DND-41 (cell line): Measurements from ENCODE around the gene XRN2.

ENCODE experiments used
- ATAC-seq: fragments of 200-7000 bp; cut with Tn5 transposase; 3 replicates; pipeline ENCODE4 v1.9.1; 2021; ENCODE audit warnings: low read depth; ENCODE audit not compliant: insufficient read depth
- DNase-seq: peaks from one replicate; pipeline ENCODE4 v3.0.0-alpha.2; 2020
- H2AFZ ChIP-seq: 2 replicates; pipeline ENCODE4 v1.6.0; 2012; ENCODE audit warnings: low read depth, low read length
- H3K27ac ChIP-seq: 2 replicates; pipeline ENCODE4 v1.5.1; 2012; ENCODE audit warnings: low read length, inconsistent platforms
- H3K27me3 ChIP-seq: fragments of 200-600 bp; sonication (generic); 2 replicates; pipeline ENCODE4 v1.6.0; 2012; ENCODE audit warnings: low read length, mild to moderate bottlenecking, inconsistent platforms; ENCODE audit not compliant: insufficient read depth, poor library complexity
- H3K36me3 ChIP-seq: 2 replicates; pipeline ENCODE4 v1.5.1; 2012; ENCODE audit warnings: low read length, inconsistent platforms; ENCODE audit not compliant: insufficient read depth
- H3K4me1 ChIP-seq: 2 replicates; pipeline ENCODE4 v1.5.1; 2012; ENCODE audit warnings: mild to moderate bottlenecking, low read length; ENCODE audit not compliant: insufficient read depth
- H3K4me2 ChIP-seq: 2 replicates; pipeline ENCODE4 v1.6.0; 2012; ENCODE audit warnings: mild to moderate bottlenecking, moderate library complexity, low read length, inconsistent platforms; ENCODE audit not compliant: insufficient read depth
- H3K4me3 ChIP-seq, 2 experiments: fragments of 200-600 bp in 1 of 2; shearing (Covaris generic) in 1 of 2; 2 replicates each; pipeline ENCODE4 v1.5.1; 2012 to 2016; ENCODE audit warnings: inconsistent platforms in 2 of 2, low read length in 2 of 2, mild to moderate bottlenecking in 2 of 2, low read depth in 1 of 2, moderate library complexity in 1 of 2
- H3K79me2 ChIP-seq: 2 replicates; pipeline ENCODE4 v1.6.0; 2012; ENCODE audit warnings: low read length, inconsistent platforms; ENCODE audit not compliant: insufficient read depth
- H3K9ac ChIP-seq: 2 replicates; pipeline ENCODE4 v1.6.0; 2012; ENCODE audit warnings: low read depth, mild to moderate bottlenecking, inconsistent platforms, low read length, moderate library complexity
- H3K9me3 ChIP-seq: 2 replicates; pipeline ENCODE4 v1.5.1; 2012; ENCODE audit warnings: low read length, moderate library complexity, mild to moderate bottlenecking, inconsistent platforms; ENCODE audit not compliant: insufficient read depth, severe bottlenecking
- H4K20me1 ChIP-seq: 2 replicates; pipeline ENCODE4 v1.6.0; 2012; ENCODE audit warnings: low read length; ENCODE audit not compliant: insufficient read depth
- CTCF ChIP-seq: IDR thresholded peaks from 2 replicates; pipeline ENCODE4 v1.5.1; 2012; ENCODE audit warnings: borderline replicate concordance, low read length, moderate library complexity, mild to moderate bottlenecking; ENCODE audit not compliant: poor library complexity, severe bottlenecking; ENCODE audit errors: extremely low read depth
- EZH2 ChIP-seq: IDR thresholded peaks from 3 replicates; pipeline ENCODE4 v1.6.1; 2012; ENCODE audit warnings: borderline replicate concordance, low read depth, mild to moderate bottlenecking, moderate library complexity, low read length, inconsistent platforms; ENCODE audit not compliant: severe bottlenecking

Gene XRN2

GRCh38 chr20:21308340-21308739 is 5.2 kb downstream of the XRN2 start:
- no peak overlapping the region for H3K9ac ChIP-seq
- no peak overlapping the region for H2AFZ ChIP-seq
- DNase-seq, result no peak
- H3K27ac ChIP-seq, result no peak overlapping the region
- H3K36me3 ChIP-seq, result peaks cover 29% of the 10 kb centered on the region
- H3K4me1 ChIP-seq, result peaks cover 41% of the 10 kb centered on the region
- no peaks in the 10 kb centered on the region for H3K27me3 ChIP-seq
- H4K20me1 ChIP-seq, result peaks cover 69% of the 10 kb centered on the region
- TF ChIP-seq CTCF (no peak), EZH2 (no peak)
- H3K4me2 ChIP-seq, result peak overlapping the region; percentile 48; the same call in 1 of the 2 replicates
- H3K9me3 ChIP-seq, result no peaks in the 10 kb centered on the region
- H3K79me2 ChIP-seq, result peaks cover 75% of the 10 kb centered on the region
- no peak overlapping the region for H3K4me3 ChIP-seq
- no peak for ATAC-seq

- no peak overlapping the region for H3K27ac ChIP-seq
- H3K9ac ChIP-seq, result peak overlapping the region; percentile 23
- H2AFZ ChIP-seq, result no peak overlapping the region
- ATAC-seq (no peak), DNase-seq (no peak)
- peaks cover 33% of the 10 kb centered on the region for H3K4me1 ChIP-seq
- peaks cover 75% of the 10 kb centered on the region for H3K79me2 ChIP-seq
- H4K20me1 ChIP-seq, result peaks cover 69% of the 10 kb centered on the region
- H3K27me3 ChIP-seq, result no peaks in the 10 kb centered on the region
- peak overlapping the region; percentile 48 for H3K4me2 ChIP-seq
- peaks cover 28% of the 10 kb centered on the region for H3K36me3 ChIP-seq
- peak overlapping the region; percentile 14 to 28; a peak in 2 of 4 replicates for H3K4me3 ChIP-seq
- no peaks in the 10 kb centered on the region for H3K9me3 ChIP-seq
- TF ChIP-seq EZH2, result no peak
- no peak for TF ChIP-seq CTCF
These were observed 6.7 kb downstream of the XRN2 start for GRCh38 chr20:21309678-21310467.

- Histone ChIP-seq H3K9me3 (no peaks in the 10 kb centered on the region), H2AFZ (no peak overlapping the region), H4K20me1 (peaks cover 91% of the 10 kb centered on the region), H3K79me2 (peaks cover 100% of the 10 kb centered on the region), H3K27me3 (no peaks in the 10 kb centered on the region), H3K9ac (no peak overlapping the region), H3K36me3 (peaks cover 23% of the 10 kb centered on the region), H3K4me1 (peaks cover 28% of the 10 kb centered on the region), H3K4me2 (peak overlapping the region; percentile 3; the same call in 1 of the 2 replicates), H3K4me3 (no peak overlapping the region), H3K27ac (no peak overlapping the region)
- ATAC-seq (no peak), DNase-seq (no peak)
- TF ChIP-seq CTCF, result no peak
- TF ChIP-seq EZH2, result no peak
These were observed 9.8 kb downstream of the XRN2 start for GRCh38 chr20:21312813-21313474.
